22Rv1 (cell line): ENCODE data around the gene MESP1.

Experiments
- ZFX ChIP-seq: fragments of 450-650 bp; IDR thresholded peaks from 2 replicates; pipeline ENCODE4 v1.6.1; 2017; ENCODE audit warnings: antibody characterized with exemption, borderline replicate concordance
- TF ChIP-seq, protein P1 (sequence below): fragments of 450-650 bp; IDR thresholded peaks from 2 replicates; pipeline ENCODE4 v1.5.1; 2017; ENCODE audit warnings: mild to moderate bottlenecking

DNA sequence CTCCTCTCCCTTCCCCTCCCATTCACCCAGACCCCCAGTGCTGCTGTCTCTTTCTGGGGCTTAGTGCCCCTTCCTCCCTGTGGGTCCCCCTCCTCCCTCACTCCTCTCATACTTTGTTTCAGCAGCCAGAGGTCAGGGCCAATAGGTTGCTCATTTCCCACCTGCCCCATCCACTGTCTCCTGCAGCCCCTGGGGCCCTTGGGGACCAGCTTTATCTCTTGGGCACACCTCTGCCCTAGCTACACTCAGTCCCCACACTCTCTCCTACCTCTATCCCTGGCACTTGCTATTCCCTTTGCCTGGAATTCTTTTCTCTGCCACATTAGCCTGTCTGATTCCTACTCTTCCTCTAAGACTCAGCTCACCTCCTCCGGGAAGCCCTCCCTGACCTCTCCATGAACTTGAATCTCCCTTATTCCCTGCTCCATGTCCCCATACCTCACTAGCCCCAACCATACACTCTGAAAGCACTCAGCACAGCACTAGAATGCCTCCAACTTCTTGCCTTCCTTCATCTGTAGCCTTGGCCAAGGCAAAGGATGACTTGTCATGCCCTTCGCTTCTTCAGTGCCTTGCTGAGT lies 49.0 kb upstream of the MESP1 start:
- TF ChIP-seq, protein P1, sequence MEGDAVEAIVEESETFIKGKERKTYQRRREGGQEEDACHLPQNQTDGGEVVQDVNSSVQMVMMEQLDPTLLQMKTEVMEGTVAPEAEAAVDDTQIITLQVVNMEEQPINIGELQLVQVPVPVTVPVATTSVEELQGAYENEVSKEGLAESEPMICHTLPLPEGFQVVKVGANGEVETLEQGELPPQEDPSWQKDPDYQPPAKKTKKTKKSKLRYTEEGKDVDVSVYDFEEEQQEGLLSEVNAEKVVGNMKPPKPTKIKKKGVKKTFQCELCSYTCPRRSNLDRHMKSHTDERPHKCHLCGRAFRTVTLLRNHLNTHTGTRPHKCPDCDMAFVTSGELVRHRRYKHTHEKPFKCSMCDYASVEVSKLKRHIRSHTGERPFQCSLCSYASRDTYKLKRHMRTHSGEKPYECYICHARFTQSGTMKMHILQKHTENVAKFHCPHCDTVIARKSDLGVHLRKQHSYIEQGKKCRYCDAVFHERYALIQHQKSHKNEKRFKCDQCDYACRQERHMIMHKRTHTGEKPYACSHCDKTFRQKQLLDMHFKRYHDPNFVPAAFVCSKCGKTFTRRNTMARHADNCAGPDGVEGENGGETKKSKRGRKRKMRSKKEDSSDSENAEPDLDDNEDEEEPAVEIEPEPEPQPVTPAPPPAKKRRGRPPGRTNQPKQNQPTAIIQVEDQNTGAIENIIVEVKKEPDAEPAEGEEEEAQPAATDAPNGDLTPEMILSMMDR = no peak
- no peak for TF ChIP-seq ZFX
